Neuronal stem cell (in vitro differentiated cells): ENCODE measurements around the gene MILR1.

Experiments used
- DNase-seq: peaks from one replicate; pipeline ENCODE4 v3.0.0-alpha.2; 2013; ENCODE audit warnings: low spot score
- H2AFZ ChIP-seq: one replicate; pipeline ENCODE4 v1.6.1; 2013; ENCODE audit warnings: mild to moderate bottlenecking, low read length, inconsistent platforms
- H2AK5ac ChIP-seq: 2 replicates; pipeline ENCODE4 v1.6.1; 2013; ENCODE audit warnings: low read depth, mild to moderate bottlenecking, inconsistent platforms, low read length, moderate library complexity, mixed read lengths
- H2BK120ac ChIP-seq: 2 replicates; pipeline ENCODE4 v1.6.1; 2013; ENCODE audit warnings: low read depth, mild to moderate bottlenecking, inconsistent platforms, low read length, moderate library complexity, mixed read lengths
- H2BK12ac ChIP-seq: one replicate; pipeline ENCODE4 v1.6.1; 2013; ENCODE audit warnings: low read length, inconsistent platforms
- H2BK15ac ChIP-seq: 2 replicates; pipeline ENCODE4 v1.6.1; 2013; ENCODE audit warnings: mild to moderate bottlenecking, low read length, inconsistent platforms, mixed read lengths
- H2BK5ac ChIP-seq: one replicate; pipeline ENCODE4 v1.6.1; 2013; ENCODE audit warnings: inconsistent platforms, mild to moderate bottlenecking, low read length, moderate library complexity
- H3K14ac ChIP-seq: one replicate; pipeline ENCODE4 v1.6.1; 2013; ENCODE audit warnings: low read length, inconsistent platforms
- H3K18ac ChIP-seq: 2 replicates; pipeline ENCODE4 v1.6.1; 2013; ENCODE audit warnings: low read length, inconsistent platforms
- H3K23ac ChIP-seq: 2 replicates; pipeline ENCODE4 v1.6.1; 2013; ENCODE audit warnings: low read depth, mild to moderate bottlenecking, mixed read lengths, low read length, inconsistent platforms; ENCODE audit not compliant: poor library complexity
- H3K27ac ChIP-seq: replicated peaks from 3 replicates; pipeline ENCODE4 v1.5.1; 2013; ENCODE audit warnings: low read length, inconsistent platforms
- H3K27me3 ChIP-seq, 3 experiments: 2 replicates each; pipeline ENCODE4 v1.6.1; 2013; ENCODE audit warnings: low read length in 3 of 3, mild to moderate bottlenecking in 2 of 3, inconsistent platforms in 1 of 3, low read depth in 1 of 3, mixed read lengths in 1 of 3, moderate library complexity in 1 of 3; ENCODE audit not compliant: control insufficient read depth in 3 of 3, insufficient read depth in 3 of 3
- H3K36me3 ChIP-seq, 2 donors: replicated peaks in 1 of 2; 2 replicates each; pipeline ENCODE4 v1.6.1; 2013; ENCODE audit warnings: low read length in 2 of 2; ENCODE audit not compliant: control insufficient read depth in 2 of 2, insufficient read depth in 2 of 2
- H3K4ac ChIP-seq: 2 replicates; pipeline ENCODE4 v1.6.1; 2013; ENCODE audit warnings: inconsistent platforms, mild to moderate bottlenecking, low read length, moderate library complexity
- H3K4me1 ChIP-seq, 2 donors: 1 replicate in 1 of 2; 2 replicates in 1 of 2; pipeline ENCODE4 v1.6.1; 2013; ENCODE audit warnings: low read length in 2 of 2, low read depth in 1 of 2; ENCODE audit not compliant: control insufficient read depth in 2 of 2, insufficient read depth in 1 of 2
- H3K4me2 ChIP-seq: one replicate; pipeline ENCODE4 v1.6.1; 2013; ENCODE audit warnings: mild to moderate bottlenecking, low read length, inconsistent platforms; ENCODE audit not compliant: insufficient read depth, poor library complexity, severe bottlenecking
- H3K4me3 ChIP-seq, 2 donors: 2 replicates each; pipeline ENCODE4 v1.5.1; 2013; ENCODE audit warnings: low read length in 2 of 2, mild to moderate bottlenecking in 2 of 2, inconsistent platforms in 1 of 2, moderate library complexity in 1 of 2
- H3K79me1 ChIP-seq: one replicate; pipeline ENCODE4 v1.6.1; 2013; ENCODE audit warnings: low read depth, mild to moderate bottlenecking, inconsistent platforms, low read length, moderate library complexity
- H3K9ac ChIP-seq: one replicate; pipeline ENCODE4 v1.6.1; 2013; ENCODE audit warnings: mild to moderate bottlenecking, low read depth, low read length, inconsistent platforms; ENCODE audit not compliant: poor library complexity
- H3K9me3 ChIP-seq, 2 donors: replicated peaks in 1 of 2; 2 replicates each; pipeline versions ENCODE3 to v1.6.1; 2013; ENCODE audit warnings: low read length in 2 of 2, mild to moderate bottlenecking in 2 of 2, inconsistent platforms in 1 of 2, low read depth in 1 of 2, mixed read lengths in 1 of 2, moderate library complexity in 1 of 2; ENCODE audit not compliant: control insufficient read depth in 2 of 2, insufficient read depth in 1 of 2
- H4K8ac ChIP-seq: one replicate; pipeline ENCODE4 v1.6.1; 2013; ENCODE audit warnings: low read depth, mild to moderate bottlenecking, inconsistent platforms, low read length, moderate library complexity
- H4K91ac ChIP-seq: one replicate; pipeline ENCODE4 v1.6.1; 2013; ENCODE audit warnings: low read length, low read depth, mild to moderate bottlenecking, inconsistent platforms; ENCODE audit not compliant: poor library complexity
- WGBS, 2 donors: extraction: QIAGEN DNeasy Blood & Tissue Kit; methylation state at CpG; one replicate each; pipeline ENCODE4 v1.1.7; 2013; ENCODE audit warnings: missing lambda C conversion rate in 2 of 2, mixed read lengths in 1 of 2; ENCODE audit not compliant: insufficient read length in 2 of 2, insufficient replicate concordance in 1 of 2; ENCODE audit errors: extremely low coverage in 2 of 2; 5-methylcytosine and 5-hydroxymethylcytosine counted together

Gene MILR1

DNA sequence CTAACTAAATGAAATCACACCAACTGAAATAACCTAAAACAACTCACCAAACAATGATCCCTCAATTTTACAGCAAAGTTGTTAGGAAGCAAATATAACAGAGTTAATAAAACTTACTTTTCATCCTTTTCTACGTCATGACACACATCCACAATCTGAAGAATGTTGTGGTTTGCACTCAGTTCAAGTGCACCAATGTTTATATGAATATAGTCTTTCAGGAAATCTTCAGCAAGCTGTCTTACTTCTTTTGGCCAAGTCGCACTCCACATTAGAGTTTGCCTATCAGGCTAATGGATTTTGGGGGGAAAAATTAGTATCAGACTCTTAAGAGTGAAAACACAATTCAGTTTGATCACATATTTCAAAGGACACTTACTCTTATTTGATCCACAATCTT lies 53.9 kb downstream of the MILR1 start:
- Histone ChIP-seq H2BK12ac (no peak overlapping the region), H3K4me1 (peaks cover 3 to 7% of the 10 kb centered on the region in 2 donors)

DNA sequence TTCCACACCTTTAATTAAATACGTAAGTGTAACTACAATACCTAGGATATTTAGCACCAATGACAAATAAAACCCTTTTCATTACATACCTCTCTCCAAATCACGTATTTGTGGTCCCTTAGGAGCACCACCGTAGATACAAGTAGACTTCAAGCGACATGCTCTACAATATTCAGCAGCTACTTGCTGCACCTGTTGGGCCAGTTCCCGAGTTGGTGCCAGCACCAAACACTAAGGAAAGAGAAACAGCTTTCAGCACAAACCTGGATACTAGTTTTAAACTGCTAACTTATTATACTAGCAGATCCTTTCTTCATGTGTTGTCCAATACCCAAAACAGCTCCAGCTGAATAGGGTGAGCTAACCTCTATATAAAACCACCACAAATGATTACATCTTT lies 54.4 kb downstream of the MILR1 start:
- H2BK12ac ChIP-seq, result no peak overlapping the region
- H3K9me3 ChIP-seq, result no peaks in the 10 kb centered on the region

More for the DNA sequence above, 53.9 kb downstream of the MILR1 start:
- H3K14ac ChIP-seq, result no peak overlapping the region
- no peak overlapping the region for H2AK5ac ChIP-seq
- no peak overlapping the region for H3K23ac ChIP-seq
- no peak overlapping the region for H3K9ac ChIP-seq
- no peak for DNase-seq
- H2BK15ac ChIP-seq, result no peak overlapping the region
- H3K27ac ChIP-seq, result no peak overlapping the region
- H4K8ac ChIP-seq, result no peak overlapping the region
- H3K18ac ChIP-seq, result no peak overlapping the region
- no peak overlapping the region for H2BK120ac ChIP-seq
- H2AFZ ChIP-seq, result no peak overlapping the region
- no peaks in the 10 kb centered on the region for H3K27me3 ChIP-seq
- peaks cover 38 to 75% of the 10 kb centered on the region in 2 donors for H3K36me3 ChIP-seq
- H3K4ac ChIP-seq, result no peak overlapping the region
- WGBS, 2 donors, result no CpG with 5 or more reads among the region's 2 CpGs
- H2BK5ac ChIP-seq, result no peak overlapping the region
- no peak overlapping the region for H4K91ac ChIP-seq
- H3K79me1 ChIP-seq, result peaks cover 5% of the 10 kb centered on the region
- H3K4me2 ChIP-seq, result no peak overlapping the region
- no peak overlapping the region for H3K4me3 ChIP-seq
- no peaks in the 10 kb centered on the region for H3K9me3 ChIP-seq

DNA sequence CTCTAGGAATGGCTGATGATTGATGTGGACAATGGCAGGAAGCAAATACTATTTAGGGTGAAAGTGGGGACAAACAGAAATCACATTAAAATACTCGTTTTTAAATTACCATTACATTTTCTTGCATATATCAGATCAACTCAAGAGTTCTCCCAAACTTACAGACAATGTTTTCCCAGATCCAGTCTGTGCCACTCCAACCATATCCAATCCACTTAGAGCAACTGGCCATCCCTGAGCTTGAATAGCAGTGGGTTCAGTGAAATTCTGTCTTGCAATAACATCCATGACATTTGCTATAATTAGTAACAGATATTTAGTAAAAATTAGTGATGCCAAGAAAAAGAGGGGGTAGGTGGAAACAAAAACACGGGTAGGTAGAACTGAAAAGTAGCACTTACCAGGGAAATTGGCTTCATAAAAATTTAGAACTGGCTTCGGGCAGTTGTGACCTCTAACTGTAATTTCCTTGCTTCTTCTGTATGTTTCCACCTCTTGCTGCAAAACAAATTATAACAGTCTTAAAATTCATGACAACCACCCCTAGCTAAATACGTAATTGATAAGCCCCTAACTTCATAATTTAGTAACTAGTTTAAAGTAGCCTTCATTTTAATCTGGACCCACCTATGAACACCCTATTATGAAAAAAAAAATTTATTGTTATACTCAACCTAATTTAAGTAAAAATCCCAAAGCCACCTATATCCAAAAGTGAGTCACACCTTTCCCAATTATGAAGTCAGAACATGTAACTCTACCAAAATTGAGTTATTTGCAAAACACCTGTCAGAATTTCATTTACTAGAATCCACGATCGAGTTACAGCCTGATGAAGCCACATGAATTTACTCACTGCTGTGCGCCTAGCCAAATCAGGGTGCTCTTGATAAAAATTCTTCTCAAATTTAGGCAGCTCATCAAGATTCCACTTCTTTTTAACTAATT lies 55.2 kb downstream of the MILR1 start:
- Histone ChIP-seq H2AFZ (no peak overlapping the region), H3K36me3 (peaks cover 41 to 75% of the 10 kb centered on the region in 2 donors), H3K14ac (no peak overlapping the region), H2BK120ac (no peak overlapping the region), H4K8ac (no peak overlapping the region), H3K79me1 (peaks cover 5% of the 10 kb centered on the region), H2BK5ac (no peak overlapping the region), H3K4me3 (peak overlapping the region in 1 of 2 donors; percentile 88), H3K27me3 (no peaks in the 10 kb centered on the region), H3K18ac (no peak overlapping the region), H4K91ac (no peak overlapping the region), H3K9ac (no peak overlapping the region), H3K23ac (no peak overlapping the region), H3K4me2 (peak overlapping the region; percentile 51), H3K9me3 (no peaks in the 10 kb centered on the region), H2BK15ac (no peak overlapping the region), H2BK12ac (no peak overlapping the region), H3K4ac (no peak overlapping the region), H3K4me1 (peaks cover 3 to 11% of the 10 kb centered on the region in 2 donors), H3K27ac (no peak overlapping the region), H2AK5ac (no peak overlapping the region)
- no peak for DNase-seq
- no CpG with 5 or more reads among the region's 7 CpGs for WGBS, 2 donors

More for the DNA sequence above, 54.4 kb downstream of the MILR1 start:
- Histone ChIP-seq H3K4me2 (no peak overlapping the region), H3K4me1 (peaks cover 3 to 8% of the 10 kb centered on the region in 2 donors), H2BK120ac (no peak overlapping the region), H4K8ac (no peak overlapping the region), H2BK15ac (no peak overlapping the region), H3K4me3 (no peak overlapping the region), H3K27ac (no peak overlapping the region), H3K9ac (no peak overlapping the region), H3K23ac (no peak overlapping the region), H2BK5ac (no peak overlapping the region), H3K14ac (no peak overlapping the region), H3K27me3 (no peaks in the 10 kb centered on the region), H2AFZ (no peak overlapping the region), H3K4ac (no peak overlapping the region), H4K91ac (no peak overlapping the region), H3K79me1 (peaks cover 5% of the 10 kb centered on the region), H3K18ac (no peak overlapping the region), H2AK5ac (no peak overlapping the region), H3K36me3 (peaks cover 38 to 75% of the 10 kb centered on the region in 2 donors)
- WGBS, 2 donors, result no CpG with 5 or more reads among the region's 5 CpGs
- DNase-seq, result no peak

DNA sequence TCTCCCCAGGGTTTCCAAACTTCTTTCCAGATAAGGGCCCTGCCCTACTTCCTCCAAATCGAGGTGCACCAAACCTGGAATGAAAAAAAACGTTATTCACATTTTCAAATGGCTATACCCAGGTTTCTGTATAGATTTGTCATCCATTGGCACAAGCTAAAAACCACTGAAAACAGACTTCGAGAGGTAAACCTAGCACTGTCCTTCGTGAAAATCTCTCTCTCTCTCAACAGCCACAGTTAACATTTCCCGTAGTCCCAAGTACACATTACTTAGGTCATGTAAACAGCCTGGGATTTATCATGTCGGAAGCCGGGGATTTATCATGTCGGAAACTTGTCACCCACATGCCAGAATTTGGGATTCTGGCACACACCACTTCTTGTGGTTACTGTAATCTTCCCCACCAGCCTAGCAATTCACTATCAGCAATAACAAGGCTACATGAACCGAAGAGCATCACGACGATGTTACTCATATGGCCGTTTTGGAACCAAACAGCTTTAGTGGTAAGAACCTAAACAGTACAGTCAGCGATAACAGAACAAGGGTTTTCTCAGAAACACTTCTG lies 55.9 kb downstream of the MILR1 start:
- DNase-seq, result no peak
- Histone ChIP-seq H3K4ac (no peak overlapping the region), H3K14ac (no peak overlapping the region), H3K27me3 (no peaks in the 10 kb centered on the region), H4K91ac (no peak overlapping the region), H3K9ac (peak overlapping the region; percentile 87), H3K23ac (no peak overlapping the region), H4K8ac (no peak overlapping the region), H3K9me3 (no peaks in the 10 kb centered on the region), H3K36me3 (peaks cover 43 to 75% of the 10 kb centered on the region in 2 donors), H2BK15ac (no peak overlapping the region), H3K79me1 (peaks cover 5% of the 10 kb centered on the region), H2BK120ac (no peak overlapping the region), H2BK12ac (no peak overlapping the region), H3K18ac (peak overlapping the region; percentile 21), H2AK5ac (no peak overlapping the region), H3K4me1 (peaks cover 3 to 11% of the 10 kb centered on the region in 2 donors), H2BK5ac (no peak overlapping the region), H3K27ac (no peak overlapping the region), H3K4me3 (peak overlapping the region; percentile 88 to 99), H2AFZ (no peak overlapping the region), H3K4me2 (peak overlapping the region; percentile 51)
- no CpG with 5 or more reads among the region's 13 CpGs for WGBS, 2 donors
